SU-DHL-6 (cell line): Measurements from ENCODE around the gene EEPD1.

Experiments used
- EZH2phosphoT487 ChIP-seq: fragments of 200-600 bp; sonication (generic), shearing (Covaris generic); conservative IDR thresholded peaks from 2 replicates; pipeline ENCODE4 v1.6.1; 2018; ENCODE audit warnings: mild to moderate bottlenecking, antibody characterized with exemption, low read length, moderate library complexity, mixed read lengths
- TF ChIP-seq, protein P1 (sequence below): fragments of 200-600 bp; sonication (generic); IDR thresholded peaks from one replicate; pipeline ENCODE4 v1.5.1; 2017; ENCODE audit warnings: antibody characterized with exemption, mild to moderate bottlenecking, low read length, moderate library complexity; ENCODE audit not compliant: insufficient read depth, poor library complexity, severe bottlenecking

GRCh38 chr7:36288501-36288900, 135.4 kb downstream of the EEPD1 start:
- TF ChIP-seq, protein P1, sequence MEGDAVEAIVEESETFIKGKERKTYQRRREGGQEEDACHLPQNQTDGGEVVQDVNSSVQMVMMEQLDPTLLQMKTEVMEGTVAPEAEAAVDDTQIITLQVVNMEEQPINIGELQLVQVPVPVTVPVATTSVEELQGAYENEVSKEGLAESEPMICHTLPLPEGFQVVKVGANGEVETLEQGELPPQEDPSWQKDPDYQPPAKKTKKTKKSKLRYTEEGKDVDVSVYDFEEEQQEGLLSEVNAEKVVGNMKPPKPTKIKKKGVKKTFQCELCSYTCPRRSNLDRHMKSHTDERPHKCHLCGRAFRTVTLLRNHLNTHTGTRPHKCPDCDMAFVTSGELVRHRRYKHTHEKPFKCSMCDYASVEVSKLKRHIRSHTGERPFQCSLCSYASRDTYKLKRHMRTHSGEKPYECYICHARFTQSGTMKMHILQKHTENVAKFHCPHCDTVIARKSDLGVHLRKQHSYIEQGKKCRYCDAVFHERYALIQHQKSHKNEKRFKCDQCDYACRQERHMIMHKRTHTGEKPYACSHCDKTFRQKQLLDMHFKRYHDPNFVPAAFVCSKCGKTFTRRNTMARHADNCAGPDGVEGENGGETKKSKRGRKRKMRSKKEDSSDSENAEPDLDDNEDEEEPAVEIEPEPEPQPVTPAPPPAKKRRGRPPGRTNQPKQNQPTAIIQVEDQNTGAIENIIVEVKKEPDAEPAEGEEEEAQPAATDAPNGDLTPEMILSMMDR = no peak
- TF ChIP-seq EZH2phosphoT487 = no peak
